Globus pallidus (tissue), 1 donor: ENCODE results near the gene SKI.

Experiments
- DNase-seq: peaks from one replicate; pipeline ENCODE4 v3.0.0-alpha.2; 2015; ENCODE audit warnings: low spot score

The SKI gene

DNA sequence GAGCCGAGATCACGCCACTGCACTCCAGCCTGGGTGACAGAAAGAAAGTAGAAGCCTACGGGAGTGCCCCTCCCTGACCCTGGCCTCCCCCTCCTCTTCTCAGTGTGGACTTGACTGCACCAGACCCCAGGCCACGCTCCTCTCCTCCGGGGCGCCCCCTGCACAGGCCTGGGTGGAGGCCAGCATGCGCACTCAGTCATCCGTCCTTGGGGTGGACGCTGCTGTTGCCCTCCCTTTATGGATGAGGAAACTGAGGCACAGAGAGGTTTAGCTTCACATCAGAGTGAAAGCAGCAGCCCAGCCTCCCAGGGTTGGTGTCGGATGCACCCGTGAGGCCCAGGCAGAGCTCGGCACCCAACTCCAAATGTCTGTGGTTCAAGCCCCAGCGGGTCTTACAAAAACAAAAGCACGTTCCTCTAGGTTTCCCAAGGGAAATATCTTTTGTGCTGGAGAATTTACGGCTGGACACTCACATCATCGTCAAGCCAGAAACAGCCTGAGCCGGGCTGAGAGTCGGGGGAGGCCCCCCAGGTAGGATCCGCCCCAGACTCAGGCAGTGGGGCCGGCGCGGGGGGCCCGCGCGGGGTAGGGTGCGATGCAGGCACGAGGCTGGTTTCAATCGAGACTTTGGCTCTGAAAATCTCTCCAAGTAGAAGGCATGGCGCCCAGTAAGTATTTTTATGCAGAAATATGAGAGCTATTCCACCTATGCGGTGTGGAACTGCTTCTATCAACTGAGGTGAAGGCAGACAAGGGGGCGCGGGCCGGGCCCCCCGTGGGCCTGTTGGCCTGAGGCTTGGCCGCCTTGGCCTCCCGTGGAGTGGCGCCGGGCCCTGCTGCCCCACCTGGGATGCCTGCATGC, 126.6 kb downstream of the SKI start:
- no peak for DNase-seq

DNA sequence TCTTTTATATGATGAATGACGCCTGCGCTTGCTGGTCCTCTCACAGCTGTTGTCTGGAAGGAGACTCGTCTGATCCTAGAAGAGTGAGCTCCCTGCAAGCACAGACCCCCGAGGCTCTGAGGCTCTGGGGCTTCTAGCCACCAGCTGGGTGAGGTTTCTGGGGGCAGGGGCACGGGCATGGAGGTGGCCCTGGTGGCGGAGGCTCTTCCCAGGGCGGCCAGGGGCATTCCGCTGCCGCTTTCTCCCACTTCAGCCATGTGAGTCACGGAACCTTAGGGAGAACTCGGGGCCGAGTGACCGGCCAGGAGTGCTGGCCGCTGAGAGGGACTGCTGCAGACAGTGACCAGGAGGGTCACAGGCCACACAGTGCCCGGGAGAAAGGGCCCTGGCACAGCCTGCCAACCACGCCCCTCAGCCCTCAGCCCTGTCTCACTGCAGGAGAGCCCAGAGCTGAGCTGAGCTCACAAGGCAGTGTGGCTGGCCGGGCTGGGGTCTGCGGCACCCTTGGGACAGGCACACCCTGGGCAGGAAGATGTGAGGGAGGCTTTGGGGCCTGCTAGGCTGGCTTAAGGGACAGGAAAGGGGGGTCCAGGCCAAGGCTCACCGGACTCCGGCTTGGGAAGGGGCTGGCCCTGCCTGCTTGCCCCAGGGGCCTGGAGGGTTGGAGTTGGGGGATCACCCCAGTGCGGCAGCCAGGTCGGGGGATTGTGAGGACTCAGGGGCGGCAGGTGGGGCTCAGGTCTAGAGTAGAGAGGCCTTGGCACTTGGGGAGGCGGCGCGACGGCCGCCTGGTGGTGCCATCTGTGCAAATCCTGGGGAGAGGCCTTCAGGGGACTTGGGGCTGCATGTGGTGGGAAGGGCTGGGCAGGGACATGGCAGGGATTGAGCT, 127.5 kb downstream of the SKI start:
- DNase-seq = no peak

GRCh38 chr1:2356401-2356800, 128.3 kb downstream of the SKI start:
- no peak for DNase-seq

DNA sequence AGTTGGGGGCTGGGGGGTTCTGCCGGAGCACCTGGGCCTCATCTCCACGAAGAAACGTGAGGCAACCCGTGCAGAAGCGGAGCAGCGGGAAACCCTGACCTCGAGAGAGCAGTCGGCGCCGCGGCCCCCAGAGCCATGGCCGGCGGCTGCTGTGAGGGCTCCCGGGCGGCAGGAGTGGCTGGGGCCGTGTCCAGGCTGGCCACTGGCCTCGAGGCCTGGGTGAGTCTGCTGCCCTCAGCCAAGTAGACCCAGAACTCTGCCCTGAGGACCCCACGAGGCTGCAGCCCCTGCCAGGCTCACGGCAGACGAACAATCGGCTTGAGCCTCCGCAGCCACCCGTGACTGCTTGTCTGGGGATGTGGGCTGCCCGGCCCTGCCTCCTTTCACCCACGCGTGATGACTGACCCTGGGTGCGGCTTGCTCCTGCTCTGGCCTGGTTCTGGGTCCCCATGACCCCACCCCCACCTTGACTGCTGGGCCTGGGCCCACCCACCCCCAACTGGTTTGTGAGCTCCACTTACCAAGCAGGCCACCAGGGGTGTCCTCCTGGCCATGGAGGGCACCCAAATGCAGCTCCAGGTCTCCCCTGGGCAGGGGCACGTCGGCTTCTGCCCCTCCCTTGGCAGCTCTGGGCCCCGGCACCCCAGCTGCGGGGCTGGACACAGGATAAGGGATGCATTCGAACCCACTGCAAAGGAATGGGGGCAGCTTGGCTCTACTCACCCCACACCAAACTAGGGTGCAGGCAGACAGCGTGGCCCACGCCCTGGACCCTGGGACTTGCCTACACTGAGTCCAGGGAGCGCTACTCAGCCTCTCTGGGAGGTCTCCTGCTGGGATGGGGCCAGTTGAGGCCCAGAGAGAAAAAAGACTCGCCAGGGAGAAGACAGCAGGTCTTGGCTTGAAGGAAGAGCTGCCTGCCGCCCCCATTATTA, 129.1 kb downstream of the SKI start:
- no peak for DNase-seq

DNA sequence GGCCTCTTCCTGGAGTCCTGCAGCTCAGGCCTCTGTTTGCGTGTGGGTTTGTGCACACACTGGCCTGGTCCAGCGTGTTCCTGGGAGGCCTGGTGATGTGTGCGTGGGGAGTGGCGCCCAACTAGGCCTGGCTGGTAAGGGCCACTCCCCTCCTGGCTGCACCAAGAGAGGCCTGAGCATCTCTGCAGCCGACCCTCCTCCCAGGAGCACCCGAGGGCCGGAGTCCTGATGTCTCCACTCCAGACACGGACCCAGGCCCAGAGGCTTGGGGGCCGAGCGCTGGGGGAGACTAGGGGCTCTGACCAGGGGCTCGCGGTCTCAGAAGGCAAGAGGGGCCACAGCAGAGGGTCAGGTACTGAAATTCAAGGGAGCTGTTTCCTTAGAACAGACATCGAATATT, 130.0 kb downstream of the SKI start:
- no peak for DNase-seq

DNA sequence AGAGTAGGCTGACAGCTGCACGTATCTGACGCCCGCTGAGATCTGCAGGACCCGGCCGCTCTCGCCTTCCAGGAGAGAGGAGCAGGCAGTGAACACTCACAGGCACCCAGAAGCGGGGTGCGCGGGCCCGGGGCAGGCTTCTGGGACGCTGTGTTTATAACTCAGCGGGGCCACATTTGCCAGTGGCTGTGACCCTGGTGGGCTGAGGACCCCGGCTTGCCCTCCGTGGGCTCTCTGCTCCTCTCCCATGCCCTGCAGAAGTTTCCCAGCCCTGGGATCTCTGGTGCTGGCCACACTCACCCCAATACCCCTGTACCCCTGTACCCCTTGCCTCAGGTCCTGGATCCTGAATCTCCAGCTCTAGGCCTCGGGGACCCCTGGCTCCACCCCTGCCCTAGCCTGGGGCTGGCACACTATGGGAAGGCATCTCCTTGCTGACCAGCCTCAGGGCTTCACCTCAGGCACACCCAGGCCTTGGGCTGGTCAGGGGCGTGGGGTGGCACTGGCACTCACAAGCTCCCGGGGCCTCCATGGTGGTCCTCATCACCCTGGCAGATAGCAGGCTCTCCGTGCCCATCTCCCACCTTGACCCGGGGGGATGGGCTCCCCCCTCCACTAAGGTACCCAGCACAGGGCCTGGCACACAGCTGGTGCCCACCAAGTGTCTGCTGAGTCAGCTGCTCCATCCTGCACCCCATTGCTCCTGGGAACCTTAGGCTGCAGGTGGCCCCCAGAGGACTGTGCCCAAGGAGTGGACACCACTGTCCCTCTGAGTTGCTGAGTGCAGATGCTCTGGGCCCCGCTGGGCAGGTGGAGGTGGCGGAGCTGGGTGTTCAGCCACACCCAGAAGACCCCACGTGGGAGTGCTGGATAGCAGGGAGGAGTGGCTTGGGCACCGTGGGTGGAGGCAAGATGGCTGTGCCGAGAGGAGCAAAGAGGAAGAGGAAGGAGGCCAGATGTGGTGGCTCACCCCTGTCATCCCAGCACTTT, 130.8 kb downstream of the SKI start:
- DNase-seq = no peak
